ENCODE data around the gene LIMK1. TPM values are rescaled to one million over a fixed set of nuclear protein-coding genes. Genes with fewer than 3 reads are reported as not detected.

LIMK1 gene
- polyA plus RNA-seq, 2 of the 4 experiments (the other 2 are of a cell fraction) = 17.6 to 28.9 TPM

- TF ChIP-seq MAX (IDR thresholded peaks at IDR 0.05) (no peak), KDM1A (IDR thresholded peaks at IDR 0.05; ENCODE audit: low read depth) (no peak), CEBPB (IDR thresholded peaks at IDR 0.05) (no peak)
Measured at GRCh38 chr7:74040791-74041520, 42.6 kb upstream of the LIMK1 start (continued).

- no peak overlapping the region for H3K4me2 ChIP-seq
- H3K9me3 ChIP-seq = no peaks in the 10 kb centered on the region
- ChIA-PET CTCF (interaction anchor here (0.6 to 0.9 kb wide), 3 partner anchors 9 to 164 kb away, joined by 3 to 4 read pairs (median 3); no protein-coding TSS in a partner anchor), POLR2A (no interaction called here)
- H3K4me1 ChIP-seq = no peaks in the 10 kb centered on the region
- no peak overlapping the region for H3K27ac ChIP-seq
- H3K4me3 ChIP-seq = no peak overlapping the region
- FAIRE-seq (no peak), DNase-seq (ENCODE audit: low read depth in 1 of 2, low spot score in 1 of 2) (no peak), ATAC-seq (no peak)
- TF ChIP-seq PBX3 (IDR thresholded peaks at IDR 0.05) (no peak), HOXB5 (CRISPR knock-in tag; IDR thresholded peaks at IDR 0.05) (no peak), EP300 (IDR thresholded peaks at IDR 0.05) (no peak), MAZ (IDR thresholded peaks at IDR 0.05; ENCODE audit: borderline replicate concordance, low read depth, low read length) (no peak), ZSCAN20 (CRISPR knock-in tag; IDR thresholded peaks at IDR 0.05) (no peak), HDAC2 (IDR thresholded peaks at IDR 0.05) (no peak), EHF (CRISPR knock-in tag; IDR thresholded peaks at IDR 0.05) (no peak), BCL3 (IDR thresholded peaks at IDR 0.05) (no peak), TP53 (CRISPR knock-in tag; IDR thresholded peaks at IDR 0.05) (no peak), SREBF2 (IDR thresholded peaks at IDR 0.05) (no peak), JUN (IDR thresholded peaks at IDR 0.05) (no peak), BHLHE40 (IDR thresholded peaks at IDR 0.05; ENCODE audit: low read depth, low read length) (no peak), FOSB (CRISPR knock-in tag; IDR thresholded peaks at IDR 0.05) (no peak), PHF8 (IDR thresholded peaks at IDR 0.05; ENCODE audit: borderline replicate concordance, low read depth) (no peak)
- TF ChIP-seq, protein P1, sequence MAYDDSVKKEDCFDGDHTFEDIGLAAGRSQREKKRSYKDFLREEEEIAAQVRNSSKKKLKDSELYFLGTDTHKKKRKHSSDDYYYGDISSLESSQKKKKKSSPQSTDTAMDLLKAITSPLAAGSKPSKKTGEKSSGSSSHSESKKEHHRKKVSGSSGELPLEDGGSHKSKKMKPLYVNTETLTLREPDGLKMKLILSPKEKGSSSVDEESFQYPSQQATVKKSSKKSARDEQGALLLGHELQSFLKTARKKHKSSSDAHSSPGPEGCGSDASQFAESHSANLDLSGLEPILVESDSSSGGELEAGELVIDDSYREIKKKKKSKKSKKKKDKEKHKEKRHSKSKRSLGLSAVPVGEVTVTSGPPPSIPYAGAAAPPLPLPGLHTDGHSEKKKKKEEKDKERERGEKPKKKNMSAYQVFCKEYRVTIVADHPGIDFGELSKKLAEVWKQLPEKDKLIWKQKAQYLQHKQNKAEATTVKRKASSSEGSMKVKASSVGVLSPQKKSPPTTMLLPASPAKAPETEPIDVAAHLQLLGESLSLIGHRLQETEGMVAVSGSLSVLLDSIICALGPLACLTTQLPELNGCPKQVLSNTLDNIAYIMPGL (CRISPR knock-in tag; IDR thresholded peaks at IDR 0.05; ENCODE audit: borderline replicate concordance) = no peak
- 67% methylated on average over 20 of the region's 24 CpGs for WGBS (ENCODE audit: missing lambda C conversion rate)
Measured at GRCh38 chr7:74042746-74043522, 40.7 kb upstream of the LIMK1 start.

- no peak for DNase-seq (ENCODE audit: low read depth in 1 of 2, low spot score in 1 of 2)
- no peak for TF ChIP-seq POLR2A (IDR thresholded peaks at IDR 0.05; ENCODE audit: low read length)
- no peak for TF ChIP-seq ZNF302 (CRISPR knock-in tag; IDR thresholded peaks at IDR 0.05)
- TF ChIP-seq USF2 (IDR thresholded peaks at IDR 0.05) = no peak
- TF ChIP-seq, protein P2, sequence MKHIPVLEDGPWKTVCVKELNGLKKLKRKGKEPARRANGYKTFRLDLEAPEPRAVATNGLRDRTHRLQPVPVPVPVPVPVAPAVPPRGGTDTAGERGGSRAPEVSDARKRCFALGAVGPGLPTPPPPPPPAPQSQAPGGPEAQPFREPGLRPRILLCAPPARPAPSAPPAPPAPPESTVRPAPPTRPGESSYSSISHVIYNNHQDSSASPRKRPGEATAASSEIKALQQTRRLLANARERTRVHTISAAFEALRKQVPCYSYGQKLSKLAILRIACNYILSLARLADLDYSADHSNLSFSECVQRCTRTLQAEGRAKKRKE (CRISPR knock-in tag; IDR thresholded peaks at IDR 0.05; ENCODE audit: low read depth) = no peak
- no peak for TF ChIP-seq BHLHE40 (IDR thresholded peaks at IDR 0.05; ENCODE audit: low read depth, low read length)
- TF ChIP-seq GATA3 (IDR thresholded peaks at IDR 0.05; ENCODE audit: borderline replicate concordance) = no peak
- Histone ChIP-seq H3K4me1 (no peaks in the 10 kb centered on the region), H3K9me3 (no peaks in the 10 kb centered on the region), H3K27ac (no peak overlapping the region), H3K4me2 (no peak overlapping the region), H3K4me3 (no peak overlapping the region)
- CTCF ChIA-PET = interaction anchor here (0.5 to 1.0 kb wide), 5 partner anchors 8 to 358 kb away, joined by 3 to 4 read pairs (median 3); no protein-coding TSS in a partner anchor
- ATAC-seq = no peak
- POLR2A ChIA-PET = no interaction called here
- 75% methylated on average over 9 of the region's 9 CpGs for whole genome bisulfite sequencing (ENCODE audit: missing lambda C conversion rate)
- FAIRE-seq = no peak
Measured at GRCh38 chr7:74043523-74043951, 40.1 kb upstream of the LIMK1 start.
